Activated CD4-positive, alpha-beta T cell treated with anti-CD3 and anti-CD28 coated beads, Interleukin-2, Interleukin-6, amounts not matched to agents 100 ng/mL and 50 ng/mL, durations not matched to agents 16 hours and 8 hours (primary cell): ENCODE data around the gene MSH6.

Experiments
- DNase-seq: peaks from one replicate; pipeline ENCODE4 v3.0.0-alpha.2; 2020

MSH6 gene, protein sequence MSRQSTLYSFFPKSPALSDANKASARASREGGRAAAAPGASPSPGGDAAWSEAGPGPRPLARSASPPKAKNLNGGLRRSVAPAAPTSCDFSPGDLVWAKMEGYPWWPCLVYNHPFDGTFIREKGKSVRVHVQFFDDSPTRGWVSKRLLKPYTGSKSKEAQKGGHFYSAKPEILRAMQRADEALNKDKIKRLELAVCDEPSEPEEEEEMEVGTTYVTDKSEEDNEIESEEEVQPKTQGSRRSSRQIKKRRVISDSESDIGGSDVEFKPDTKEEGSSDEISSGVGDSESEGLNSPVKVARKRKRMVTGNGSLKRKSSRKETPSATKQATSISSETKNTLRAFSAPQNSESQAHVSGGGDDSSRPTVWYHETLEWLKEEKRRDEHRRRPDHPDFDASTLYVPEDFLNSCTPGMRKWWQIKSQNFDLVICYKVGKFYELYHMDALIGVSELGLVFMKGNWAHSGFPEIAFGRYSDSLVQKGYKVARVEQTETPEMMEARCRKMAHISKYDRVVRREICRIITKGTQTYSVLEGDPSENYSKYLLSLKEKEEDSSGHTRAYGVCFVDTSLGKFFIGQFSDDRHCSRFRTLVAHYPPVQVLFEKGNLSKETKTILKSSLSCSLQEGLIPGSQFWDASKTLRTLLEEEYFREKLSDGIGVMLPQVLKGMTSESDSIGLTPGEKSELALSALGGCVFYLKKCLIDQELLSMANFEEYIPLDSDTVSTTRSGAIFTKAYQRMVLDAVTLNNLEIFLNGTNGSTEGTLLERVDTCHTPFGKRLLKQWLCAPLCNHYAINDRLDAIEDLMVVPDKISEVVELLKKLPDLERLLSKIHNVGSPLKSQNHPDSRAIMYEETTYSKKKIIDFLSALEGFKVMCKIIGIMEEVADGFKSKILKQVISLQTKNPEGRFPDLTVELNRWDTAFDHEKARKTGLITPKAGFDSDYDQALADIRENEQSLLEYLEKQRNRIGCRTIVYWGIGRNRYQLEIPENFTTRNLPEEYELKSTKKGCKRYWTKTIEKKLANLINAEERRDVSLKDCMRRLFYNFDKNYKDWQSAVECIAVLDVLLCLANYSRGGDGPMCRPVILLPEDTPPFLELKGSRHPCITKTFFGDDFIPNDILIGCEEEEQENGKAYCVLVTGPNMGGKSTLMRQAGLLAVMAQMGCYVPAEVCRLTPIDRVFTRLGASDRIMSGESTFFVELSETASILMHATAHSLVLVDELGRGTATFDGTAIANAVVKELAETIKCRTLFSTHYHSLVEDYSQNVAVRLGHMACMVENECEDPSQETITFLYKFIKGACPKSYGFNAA (N-terminal part only)

DNA sequence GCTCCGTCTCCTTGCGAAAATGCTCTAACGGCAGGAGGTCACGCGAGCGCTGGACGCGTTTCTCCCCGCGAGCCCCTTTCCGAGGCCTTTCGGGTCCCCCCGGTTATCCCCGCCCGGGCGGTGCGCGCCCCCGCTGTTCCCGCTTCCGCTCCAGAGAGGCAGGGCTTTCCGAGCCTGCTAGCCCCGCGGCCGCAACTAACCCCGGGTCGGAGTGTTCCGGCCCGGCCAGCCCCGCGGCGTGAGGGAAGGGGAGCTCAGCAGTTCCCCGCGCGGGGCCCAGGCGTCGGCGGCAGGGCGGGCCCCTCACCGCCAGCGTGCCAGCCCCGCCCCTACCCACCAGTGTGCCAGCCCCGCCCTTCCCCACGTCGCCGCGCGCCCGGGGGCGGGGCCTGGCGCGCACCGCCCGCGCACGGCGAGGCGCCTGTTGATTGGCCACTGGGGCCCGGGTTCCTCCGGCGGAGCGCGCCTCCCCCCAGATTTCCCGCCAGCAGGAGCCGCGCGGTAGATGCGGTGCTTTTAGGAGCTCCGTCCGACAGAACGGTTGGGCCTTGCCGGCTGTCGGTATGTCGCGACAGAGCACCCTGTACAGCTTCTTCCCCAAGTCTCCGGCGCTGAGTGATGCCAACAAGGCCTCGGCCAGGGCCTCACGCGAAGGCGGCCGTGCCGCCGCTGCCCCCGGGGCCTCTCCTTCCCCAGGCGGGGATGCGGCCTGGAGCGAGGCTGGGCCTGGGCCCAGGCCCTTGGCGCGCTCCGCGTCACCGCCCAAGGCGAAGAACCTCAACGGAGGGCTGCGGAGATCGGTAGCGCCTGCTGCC lies at the start of gene MSH6:
Gene MSH6 (plus strand): TSS at position 475 of the 815 bp plus-strand sequence. CDS start 89 bp downstream, at position 564.
- peak; percentile 93 for DNase-seq

DNA sequence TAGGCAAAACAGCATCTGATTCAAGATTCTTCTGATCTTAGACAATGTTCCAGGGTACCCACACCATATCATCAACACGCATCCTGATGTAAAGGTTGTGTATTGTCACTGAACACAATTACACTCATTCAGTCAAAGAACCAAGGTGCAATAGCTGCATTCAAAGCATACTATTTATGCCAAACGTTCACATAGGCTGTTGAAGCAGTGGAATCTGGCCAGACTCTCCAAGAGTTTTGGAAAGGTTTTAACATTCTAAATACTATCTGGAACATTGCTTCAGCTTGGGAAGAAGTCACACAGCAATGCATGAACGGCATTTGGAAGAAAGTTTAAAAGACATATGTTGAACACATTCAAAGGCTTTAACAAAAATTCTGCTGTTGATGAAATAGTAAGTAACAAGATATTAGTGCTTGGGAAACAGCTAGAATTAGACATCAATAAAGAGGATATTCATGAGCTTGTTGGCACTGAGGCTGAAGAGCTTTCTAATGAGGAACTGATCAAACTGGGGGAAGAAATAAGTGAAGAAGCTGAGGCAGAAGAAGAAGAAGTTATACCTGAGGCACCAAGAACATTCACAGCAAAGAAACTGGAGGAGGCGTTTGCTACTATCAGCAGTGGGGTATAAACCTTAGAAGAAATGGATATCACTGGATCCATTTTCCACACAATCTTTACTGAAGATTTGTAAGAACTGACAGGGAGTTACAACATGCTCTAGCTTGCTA lies 47.6 kb upstream of the MSH6 start:
- no peak for DNase-seq

DNA sequence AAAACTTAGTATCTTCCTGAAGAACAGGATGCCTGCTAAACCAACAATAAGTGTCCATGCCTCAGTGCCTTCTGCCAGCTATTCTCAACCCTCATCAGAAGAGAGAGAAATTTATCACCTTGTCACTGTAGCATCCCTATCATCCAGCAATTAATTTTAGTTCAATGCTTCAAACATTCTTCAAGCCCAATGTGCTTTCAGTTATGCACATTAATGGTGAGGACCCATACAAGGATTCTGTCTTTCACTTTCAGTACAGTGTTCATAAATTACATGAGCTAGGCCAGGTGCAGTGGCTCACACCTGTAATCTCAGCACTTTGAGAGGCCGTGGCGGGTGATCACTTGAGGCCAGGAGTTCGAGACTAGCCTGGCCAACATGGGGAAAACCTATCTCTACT lies 47.0 kb upstream of the MSH6 start:
- DNase-seq: no peak

DNA sequence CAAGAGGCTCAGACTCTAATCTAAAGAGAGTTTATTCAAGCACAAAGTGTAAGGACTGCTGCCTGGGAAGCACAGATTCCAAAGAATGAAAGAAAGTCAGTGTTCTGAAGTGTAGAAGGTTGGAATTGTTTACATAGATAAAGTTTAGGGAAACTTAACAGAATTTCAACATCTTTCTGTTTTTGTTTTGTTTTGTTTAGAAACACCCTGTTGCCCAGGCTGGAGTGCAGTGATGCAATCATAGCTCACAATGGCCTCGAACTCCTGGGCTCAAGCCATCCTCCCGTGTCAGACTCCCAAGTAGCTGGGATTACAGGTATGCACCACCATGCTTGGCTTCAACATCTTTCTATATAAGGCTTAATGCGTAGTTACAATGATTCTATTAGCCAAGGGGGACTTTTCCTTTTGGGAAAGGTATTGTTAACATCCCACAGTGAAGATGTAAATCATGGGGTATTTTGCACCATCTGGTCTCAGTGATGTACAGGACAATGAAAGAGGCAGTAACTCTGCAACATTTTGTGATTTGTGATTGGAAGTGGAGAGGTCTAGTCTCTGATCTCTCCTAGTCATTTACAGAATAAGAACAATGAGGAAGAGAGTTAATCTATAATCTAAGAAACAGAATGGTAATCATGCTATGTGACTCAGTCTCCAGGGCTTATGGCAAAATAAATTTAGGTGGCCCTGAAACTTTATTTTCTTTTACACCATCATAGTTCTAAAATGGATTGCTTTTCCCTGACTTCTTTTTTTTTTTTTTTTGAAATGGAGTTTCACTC lies 45.6 kb upstream of the MSH6 start:
- no peak for DNase-seq

DNA sequence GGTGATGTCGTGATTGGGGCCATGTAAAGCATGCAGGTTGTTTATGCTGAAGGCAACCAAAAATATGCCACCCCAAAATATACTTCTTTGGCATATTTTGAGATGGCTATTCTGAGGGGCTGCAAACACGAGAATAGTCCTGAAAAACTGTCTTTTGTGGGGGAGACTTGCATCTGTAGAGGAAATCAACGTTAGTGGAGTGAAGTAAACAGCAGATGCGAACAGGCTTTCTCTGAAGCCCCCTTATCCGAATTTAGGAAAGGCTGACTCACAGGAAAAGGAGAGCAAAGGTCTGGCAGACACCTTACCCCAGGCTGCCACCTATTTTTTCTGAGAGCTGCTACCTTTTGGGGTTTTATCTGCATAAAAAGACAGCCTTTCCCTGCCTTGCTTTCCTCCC lies 44.6 kb upstream of the MSH6 start:
- DNase-seq: no peak

DNA sequence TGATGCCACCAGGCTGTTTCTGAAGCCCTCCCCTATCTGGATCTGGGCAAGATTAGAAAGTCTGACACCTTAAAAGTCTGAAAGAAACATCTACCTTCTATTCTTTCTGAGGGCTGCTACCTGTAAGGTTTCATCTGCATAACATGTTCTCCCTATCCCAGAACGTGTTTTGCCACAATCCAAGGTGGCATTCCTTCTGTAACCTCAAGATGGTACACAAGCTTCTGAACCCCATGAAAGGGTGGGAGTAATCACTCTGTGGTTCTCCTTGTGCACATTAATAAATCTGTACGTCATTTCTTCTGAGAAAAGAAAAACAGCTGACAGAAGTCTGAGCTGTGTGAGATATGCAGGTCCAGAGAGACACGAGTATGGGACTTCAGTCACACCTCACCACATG lies 41.8 kb upstream of the MSH6 start:
- no peak for DNase-seq

DNA sequence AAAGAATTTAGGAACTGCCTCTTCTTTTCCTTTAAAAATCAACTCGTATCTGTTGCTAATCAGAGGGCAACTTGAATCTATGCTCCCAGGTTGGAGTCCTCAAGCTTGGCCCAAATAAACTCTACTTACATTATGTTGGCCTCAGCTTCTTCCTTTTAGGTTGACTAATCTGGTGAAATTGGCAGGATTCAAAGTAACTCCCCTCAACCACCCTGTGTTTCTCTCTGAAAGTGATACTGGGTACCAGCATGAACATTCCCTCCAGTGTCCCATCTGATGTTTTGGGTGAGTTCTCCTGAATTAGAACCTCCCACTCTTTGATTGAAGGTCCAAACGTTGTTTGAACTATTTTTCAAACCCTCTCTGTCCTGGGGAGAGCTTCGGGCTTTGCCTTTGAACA lies 41.3 kb upstream of the MSH6 start:
- DNase-seq: peak; percentile 17

DNA sequence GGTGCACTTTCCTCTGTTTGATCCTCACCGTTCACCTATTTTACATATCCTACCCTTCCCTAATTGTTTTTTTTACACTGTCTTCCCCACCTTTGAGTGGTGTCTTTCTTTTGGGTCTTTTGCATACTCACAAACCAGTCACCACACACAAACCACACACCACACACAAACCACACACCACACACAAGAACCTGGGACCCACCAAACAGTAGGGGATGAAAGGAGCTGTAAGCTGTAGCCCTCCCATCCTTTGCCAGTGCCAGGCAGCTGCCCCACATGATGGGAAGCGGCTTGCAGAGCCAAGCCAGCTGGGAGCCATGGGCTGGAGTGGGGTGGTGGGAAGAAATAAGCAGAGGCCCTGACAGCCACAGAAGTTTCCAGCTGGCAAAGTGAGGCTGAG lies 38.9 kb upstream of the MSH6 start:
- DNase-seq: no peak

DNA sequence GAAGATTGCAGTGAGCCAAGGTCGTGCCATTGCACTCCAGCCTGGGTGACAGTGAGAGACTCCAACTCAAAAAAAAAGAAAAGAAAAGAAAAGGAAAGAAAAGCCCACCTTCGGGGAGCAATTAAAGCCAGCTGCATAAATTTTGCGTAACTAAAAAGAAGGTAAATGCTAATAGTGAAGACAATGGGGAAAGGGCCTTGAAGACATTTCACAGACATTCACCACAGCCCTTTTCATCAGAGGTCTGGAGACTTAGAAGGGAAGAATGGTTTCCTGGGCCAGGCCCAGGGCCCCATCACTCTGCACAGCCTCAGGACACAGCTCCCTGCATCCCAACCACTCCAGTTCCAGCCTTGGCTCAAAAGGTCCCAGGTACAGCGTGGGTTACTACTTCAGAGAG lies 35.1 kb upstream of the MSH6 start:
- DNase-seq: no peak

DNA sequence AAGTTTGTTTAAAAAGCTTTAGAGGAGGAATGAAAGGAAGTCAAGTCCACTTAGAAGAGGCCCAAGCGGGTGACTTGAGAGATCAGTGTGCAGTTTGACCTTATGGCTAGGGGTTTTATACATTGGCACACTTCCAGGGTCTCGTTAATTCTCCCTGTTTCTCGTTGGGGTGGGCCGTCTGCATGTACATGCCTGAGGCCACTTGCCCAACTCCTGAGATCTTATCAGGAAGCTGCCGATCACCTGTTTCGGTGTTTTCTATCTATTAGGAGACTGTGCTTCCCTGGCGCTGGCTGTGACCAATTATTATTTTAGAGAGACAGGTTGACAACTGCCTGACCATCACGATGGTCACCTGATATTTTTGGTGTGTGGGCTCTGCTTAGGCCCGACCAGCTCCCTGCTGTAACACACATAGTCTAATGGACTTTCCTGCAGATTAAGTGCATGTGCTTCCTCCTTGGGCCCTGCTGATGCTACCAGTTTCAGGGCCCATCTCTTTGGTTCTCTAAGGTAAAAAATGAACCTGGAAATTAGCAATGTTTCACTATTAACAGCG lies 31.0 kb upstream of the MSH6 start:
- peak; percentile 11 for DNase-seq

DNA sequence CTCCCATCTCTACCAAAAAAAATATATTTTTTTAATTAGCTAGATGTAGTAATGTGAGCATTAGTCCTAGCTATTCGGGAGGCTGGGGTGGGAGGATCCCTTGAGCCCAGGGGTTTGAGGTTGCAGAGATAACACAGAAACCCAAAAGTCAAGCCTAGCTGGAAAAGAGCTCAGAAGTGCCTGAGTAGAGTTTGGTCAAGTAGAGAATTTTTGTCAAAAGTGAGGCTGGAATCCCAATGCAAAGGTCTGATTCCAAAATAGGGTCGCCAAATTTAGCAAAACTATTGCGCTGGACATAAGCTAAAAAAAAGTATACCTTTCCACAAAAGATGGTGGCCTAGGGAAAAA lies 15.5 kb upstream of the MSH6 start:
- no peak for DNase-seq

DNA sequence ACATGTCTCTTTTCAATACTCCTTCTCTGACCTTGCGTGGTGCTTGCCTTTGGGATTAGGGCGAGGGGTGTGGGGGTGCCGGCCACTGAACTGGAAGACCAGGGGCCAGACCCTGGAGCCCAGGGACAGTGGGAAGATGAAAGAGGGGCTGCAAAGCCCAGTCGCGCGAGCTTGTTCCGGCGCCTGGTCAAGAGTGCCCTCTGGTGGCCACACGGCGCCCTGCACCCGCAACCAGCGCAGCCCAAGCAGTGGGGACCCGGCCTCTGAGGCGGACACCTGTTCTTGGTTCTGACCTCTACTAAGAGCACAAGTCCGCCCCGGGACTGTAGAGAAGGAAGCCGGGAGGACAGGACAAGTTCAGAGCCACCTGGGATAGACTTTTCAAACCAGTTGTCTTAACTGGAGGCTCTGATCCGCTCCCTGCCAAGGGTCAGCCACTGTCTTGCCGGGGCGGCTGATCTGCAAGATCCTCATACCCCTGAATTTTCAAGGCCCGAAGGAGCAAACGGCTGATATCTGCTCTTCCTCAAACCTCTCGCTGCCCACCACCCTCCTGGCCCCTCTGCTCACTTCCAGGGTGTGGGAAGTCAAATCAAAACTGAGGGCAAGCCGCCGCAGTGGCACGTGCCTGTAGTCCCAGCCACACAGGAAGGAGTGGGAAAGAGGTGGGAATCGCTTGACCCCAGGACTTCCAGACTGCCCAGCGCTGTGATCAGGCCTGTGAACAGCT lies 14.9 kb upstream of the MSH6 start:
- peak; percentile 78 for DNase-seq

DNA sequence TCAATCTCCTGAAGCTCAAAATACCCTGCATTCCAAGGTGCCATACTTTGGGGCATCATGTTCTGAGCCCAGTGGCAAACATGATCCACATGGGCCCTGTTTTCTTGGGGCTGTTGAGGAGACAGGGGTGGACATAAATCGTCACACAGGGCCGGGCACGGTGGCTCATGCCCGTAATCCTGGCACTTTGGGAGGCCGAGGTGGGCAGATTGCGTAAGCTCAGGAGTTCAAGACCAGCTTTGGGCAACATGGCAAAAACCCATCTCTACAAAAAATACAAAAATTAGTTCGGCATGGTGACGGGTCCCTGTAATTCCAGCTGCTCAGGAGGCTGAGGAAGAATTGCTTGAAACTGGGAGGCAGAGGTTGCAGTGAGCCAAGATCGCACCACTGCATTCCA lies 13.6 kb upstream of the MSH6 start:
- no peak for DNase-seq

DNA sequence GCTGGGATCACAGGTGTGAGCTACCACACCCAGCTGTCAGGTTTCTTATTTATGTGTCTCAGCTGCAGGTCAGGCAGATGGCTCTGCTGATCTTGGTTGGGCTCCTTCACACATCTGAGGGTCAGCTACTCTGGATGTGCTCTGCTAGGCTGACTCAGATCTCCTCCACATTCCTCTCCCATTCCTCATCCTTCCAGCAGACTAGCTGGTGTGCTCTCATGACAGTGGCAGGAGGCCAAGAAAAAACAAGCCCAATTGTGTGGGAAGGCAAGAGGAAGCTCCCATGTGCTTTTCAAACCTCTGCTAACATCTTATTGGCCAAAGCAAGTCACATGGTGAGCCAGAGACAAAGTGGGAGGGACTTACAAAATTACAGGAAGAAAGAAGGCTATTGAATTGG lies 11.7 kb upstream of the MSH6 start:
- DNase-seq: no peak

DNA sequence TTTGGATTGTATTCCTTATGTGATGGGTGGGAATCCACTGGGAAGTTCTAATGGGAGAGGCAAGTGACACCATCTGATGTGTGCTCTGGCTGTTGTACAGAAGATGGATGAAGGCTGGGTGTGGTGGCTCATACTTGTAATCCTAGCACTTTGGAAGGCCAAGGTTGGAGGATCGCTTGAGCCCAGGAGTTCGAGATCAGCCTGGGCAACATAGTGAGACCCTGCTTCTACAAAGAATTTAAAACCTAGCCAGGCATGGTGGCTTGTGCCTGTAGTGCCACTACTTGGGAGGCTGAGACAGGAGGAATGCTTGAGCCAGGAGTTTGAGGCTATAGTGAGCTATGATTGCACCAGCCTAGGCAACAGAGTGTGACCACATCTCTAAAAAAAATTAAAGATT lies 10.6 kb upstream of the MSH6 start:
- DNase-seq: no peak

DNA sequence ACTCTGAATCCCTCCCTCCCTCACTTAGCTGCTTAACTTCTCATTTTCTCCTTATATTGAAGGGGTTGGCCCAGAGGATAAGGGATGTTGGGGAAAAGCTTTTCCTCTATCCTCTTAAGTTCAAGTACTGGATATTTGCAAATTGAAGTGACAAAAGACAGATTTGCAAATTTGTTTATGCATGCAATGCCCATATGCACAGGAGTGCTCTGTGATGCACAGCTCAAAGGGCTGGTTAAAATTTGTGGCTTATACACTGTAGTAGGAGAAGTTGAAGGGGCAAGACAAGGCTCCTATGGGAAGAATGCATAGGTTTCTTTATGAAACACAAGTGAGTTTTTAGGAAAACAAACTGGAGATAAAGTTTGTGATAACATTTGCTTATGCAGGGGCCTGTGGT lies 8.4 kb upstream of the MSH6 start:
- DNase-seq: no peak

DNA sequence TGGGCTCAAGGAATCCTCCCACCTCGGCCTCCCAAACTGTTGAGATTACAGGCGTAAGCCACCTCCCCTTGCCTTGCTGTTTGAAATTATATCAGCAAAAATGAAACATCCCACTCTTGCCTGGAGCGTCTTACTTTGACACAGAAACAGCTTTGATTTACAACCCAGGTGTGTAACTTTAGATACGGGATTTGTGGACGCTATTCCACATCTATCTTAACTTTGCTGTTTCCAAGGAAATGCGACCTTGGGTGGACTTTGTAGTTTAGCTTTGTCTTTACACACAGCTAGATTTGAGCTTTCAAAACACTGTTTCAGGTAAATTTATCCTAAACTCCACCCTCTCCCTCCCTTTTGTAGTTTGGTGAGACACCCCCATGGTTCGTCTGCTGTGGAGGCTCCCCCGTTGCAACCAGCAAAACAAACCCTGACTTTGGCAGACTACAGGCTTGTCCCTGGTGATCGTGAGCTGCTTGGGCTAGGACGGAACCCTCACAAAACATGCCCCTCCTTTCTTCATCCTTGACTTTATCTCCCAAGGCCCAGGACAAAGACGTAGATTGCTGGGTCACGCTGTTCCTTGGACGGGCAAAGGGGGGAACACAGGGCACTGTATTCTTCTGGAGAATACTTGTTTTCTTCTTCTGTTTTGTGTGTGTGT lies 5.5 kb upstream of the MSH6 start:
- DNase-seq: no peak

DNA sequence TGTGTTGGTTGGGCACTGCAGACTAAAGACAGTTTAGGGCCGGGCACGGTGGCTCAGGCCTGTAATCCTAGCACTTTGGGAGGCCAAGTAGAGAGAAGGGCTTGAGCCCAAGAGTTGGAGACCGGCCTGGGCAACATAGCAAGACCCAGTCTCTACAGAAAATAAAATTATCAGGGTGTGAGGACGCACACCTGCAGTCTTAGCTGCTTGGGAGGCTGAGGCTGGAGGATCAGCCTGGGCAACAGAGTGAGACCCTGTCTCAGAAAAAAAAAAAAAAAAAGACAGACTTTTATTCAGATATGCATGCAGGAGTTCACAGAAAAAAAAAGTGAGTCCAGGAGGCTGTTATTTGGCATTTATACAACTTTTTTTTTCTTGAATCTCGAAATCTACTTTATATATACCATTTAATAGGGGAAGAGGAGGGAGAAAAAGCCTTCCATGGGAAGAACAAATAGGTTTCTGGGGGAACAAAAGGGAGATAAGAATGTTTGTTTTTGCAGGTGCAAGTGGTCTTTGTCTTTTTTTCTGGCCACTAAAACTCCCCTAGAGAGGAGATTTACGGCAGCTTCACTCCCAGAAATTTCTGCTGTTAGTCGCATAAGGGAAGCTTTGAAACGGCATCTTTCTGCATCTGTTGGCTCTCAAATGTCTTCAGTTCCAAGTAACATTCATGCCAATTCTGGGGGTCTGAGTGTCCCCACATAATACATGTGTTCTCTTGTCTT lies 4.1 kb upstream of the MSH6 start:
- no peak for DNase-seq

DNA sequence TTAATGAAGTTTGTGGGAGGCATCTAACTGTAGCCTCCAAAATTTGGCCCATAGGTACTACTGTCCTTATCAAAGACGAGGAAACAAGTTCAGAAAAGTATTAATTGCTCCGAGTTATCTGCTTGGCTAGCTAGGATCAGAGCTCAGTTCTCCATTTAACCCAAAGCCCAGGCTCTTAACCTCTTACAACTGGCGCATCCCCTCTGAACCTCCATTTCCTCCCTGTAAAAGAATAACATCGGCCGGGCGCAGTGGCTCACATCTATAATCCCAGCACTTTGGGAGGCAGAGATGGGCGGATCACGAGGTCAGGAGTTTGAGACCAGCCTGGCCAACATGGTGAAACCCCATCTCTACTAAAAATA lies 3.5 kb upstream of the MSH6 start:
- no peak for DNase-seq
